DND-41 (cell line): Measurements from ENCODE around the gene KLHL36.

Experiments used
- CTCF ChIP-seq: IDR thresholded peaks from 2 replicates; pipeline ENCODE4 v1.5.1; 2012; ENCODE audit warnings: borderline replicate concordance, low read length, moderate library complexity, mild to moderate bottlenecking; ENCODE audit not compliant: poor library complexity, severe bottlenecking; ENCODE audit errors: extremely low read depth
- EZH2 ChIP-seq: IDR thresholded peaks from 3 replicates; pipeline ENCODE4 v1.6.1; 2012; ENCODE audit warnings: borderline replicate concordance, low read depth, mild to moderate bottlenecking, moderate library complexity, low read length, inconsistent platforms; ENCODE audit not compliant: severe bottlenecking

- no peak for TF ChIP-seq CTCF
- TF ChIP-seq EZH2, result no peak
Observed at GRCh38 chr16:84683691-84684591, 35.6 kb downstream of the KLHL36 start.
